AG04449 (cell line): ENCODE results near the gene PPP4R4.
"Not testable (repeated sequence)": the region's sequence is repeated elsewhere in the genome, so short reads cannot be mapped to it uniquely, and the experiment has no call there.

ENCODE experiments used
- CTCF ChIA-PET: fragments of 350-600 bp; formaldehyde crosslinking; extraction: SDS; loops from one replicate; lab custom pipeline; 2021; ENCODE audit warnings: antibody characterized with exemption; lab: Yijun Ruan, JAX
- POLR2A ChIA-PET: fragments of 400-600, 350-600 bp; formaldehyde crosslinking; extraction: SDS; loops from one replicate; lab custom pipeline; 2020; ENCODE audit warnings: antibody characterized with exemption, inconsistent platforms; lab: Yijun Ruan, JAX
- DNase-seq: peaks from one replicate; pipeline ENCODE4 v3.0.0-alpha.2; 2010; ENCODE audit warnings: low read depth, low spot score
- H3K4me3 ChIP-seq: 2 replicates; pipeline ENCODE4 v1.5.1; 2011; ENCODE audit warnings: low read depth, mild to moderate bottlenecking, control low read depth, low read length
- CTCF ChIP-seq: IDR thresholded peaks from one replicate; pipeline ENCODE4 v1.5.1; 2011; ENCODE audit warnings: mild to moderate bottlenecking, moderate library complexity, low read length, control low read depth, inconsistent platforms; ENCODE audit not compliant: insufficient read depth; ENCODE audit errors: missing control alignments

The PPP4R4 gene

GRCh38 chr14:94295360-94296180, 121.4 kb downstream of the PPP4R4 start:
- no peak overlapping the region for H3K4me3 ChIP-seq
- no peak for TF ChIP-seq CTCF
- ChIA-PET CTCF (no interaction called here), POLR2A (no interaction called here)
- DNase-seq = no peak

- H3K4me3 ChIP-seq, CTCF ChIA-PET, POLR2A ChIA-PET, DNase-seq: not testable (repeated sequence)
Observed at GRCh38 chr14:94296181-94296545, 122.0 kb downstream of the PPP4R4 start.

- POLR2A ChIA-PET = no interaction called here
- TF ChIP-seq CTCF = no peak
- H3K4me3 ChIP-seq = no peak overlapping the region
- CTCF ChIA-PET = no interaction called here
- DNase-seq = no peak
Observed at GRCh38 chr14:94298130-94298529, 124.0 kb downstream of the PPP4R4 start.

- H3K4me3 ChIP-seq = no peak overlapping the region
- no peak for DNase-seq
- TF ChIP-seq CTCF = no peak
- POLR2A ChIA-PET = no interaction called here
- CTCF ChIA-PET = no interaction called here
Observed at GRCh38 chr14:94303111-94303510, 129.0 kb downstream of the PPP4R4 start.

- ChIA-PET CTCF (no interaction called here), POLR2A (no interaction called here)
- TF ChIP-seq CTCF = no peak
- no peak for DNase-seq
- H3K4me3 ChIP-seq = no peak overlapping the region
Observed at GRCh38 chr14:94304243-94304642, 130.1 kb downstream of the PPP4R4 start.

GRCh38 chr14:94305620-94306019, 131.5 kb downstream of the PPP4R4 start:
- POLR2A ChIA-PET = no interaction called here
- no peak for DNase-seq
- TF ChIP-seq CTCF = no peak
- CTCF ChIA-PET = interaction anchor here (1.5 to 3.2 kb wide), 2 partner anchors 169 to 174 kb away, joined by 6 to 16 read pairs; no protein-coding TSS in a partner anchor
- H3K4me3 ChIP-seq = no peak overlapping the region
